ENCODE measurements around the gene LARGE1.
"Not testable (repeated sequence)": the region's sequence is repeated elsewhere in the genome, so short reads cannot be mapped to it uniquely, and the experiment has no call there.

Gene LARGE1

DNA sequence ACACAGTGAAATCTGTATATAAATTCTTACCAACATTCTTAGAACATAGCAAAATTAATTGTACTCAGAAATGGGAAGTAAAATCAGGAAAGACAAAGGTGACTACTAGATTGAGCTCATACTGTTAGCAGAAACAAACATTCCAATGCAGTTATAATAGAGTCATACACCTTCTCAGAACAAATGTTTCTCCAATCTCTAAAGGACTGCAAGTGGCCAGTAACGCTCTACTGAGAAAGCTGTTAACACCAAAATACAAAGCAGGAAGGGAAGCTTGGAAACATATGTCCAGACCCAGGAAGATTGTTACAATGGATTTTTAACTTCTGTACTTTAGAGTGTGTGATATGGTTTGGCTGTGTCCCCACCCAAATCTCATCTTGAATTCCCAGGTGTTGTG, 341.5 kb downstream of the LARGE1 start:
- no peak for DNase-seq

DNA sequence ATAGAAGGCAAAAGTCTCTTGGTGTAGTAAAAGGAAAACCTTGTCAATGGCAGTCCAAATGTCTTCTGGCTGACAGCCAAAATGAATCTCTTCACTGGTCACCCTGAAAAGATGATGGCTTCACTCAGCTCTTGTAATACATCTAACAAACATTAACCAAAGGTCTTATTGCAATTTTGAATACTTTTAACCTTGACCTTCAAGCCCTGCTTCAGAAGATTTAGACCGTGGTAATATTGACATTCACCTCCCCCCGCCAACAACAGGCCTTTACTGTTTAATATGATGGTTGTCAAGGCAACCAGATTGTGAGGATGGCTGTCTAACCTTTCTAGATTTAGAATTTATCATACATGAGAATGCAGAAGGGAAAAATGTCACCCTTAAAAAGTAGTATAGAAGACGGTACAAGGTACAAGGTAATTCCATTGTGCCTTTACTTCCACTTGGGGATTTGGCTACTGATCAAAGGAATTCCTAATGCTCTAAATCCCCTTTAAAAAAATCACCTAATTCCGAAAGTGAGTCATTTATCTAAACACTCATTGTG, 342.3 kb downstream of the LARGE1 start:
- DNase-seq, result no peak

DNA sequence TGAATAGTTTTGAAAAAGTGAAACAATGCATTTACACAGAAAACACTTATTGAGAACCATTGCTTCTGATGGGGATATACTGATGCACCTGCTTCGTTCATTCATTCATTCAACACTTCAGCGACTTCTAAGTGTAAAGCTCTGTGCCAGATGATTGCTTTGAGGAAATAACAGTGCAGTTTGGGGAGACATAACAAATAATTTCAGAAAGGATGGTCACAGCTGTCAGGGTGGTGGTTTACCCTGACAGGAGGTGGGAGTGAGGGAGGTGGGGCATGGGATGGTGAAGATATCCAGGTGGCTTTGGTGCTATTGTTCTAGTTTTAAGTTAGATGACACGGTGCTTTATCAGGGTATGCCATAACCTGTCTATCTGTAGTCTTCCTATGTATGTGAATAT, 344.1 kb downstream of the LARGE1 start:
- no peak for DNase-seq

DNA sequence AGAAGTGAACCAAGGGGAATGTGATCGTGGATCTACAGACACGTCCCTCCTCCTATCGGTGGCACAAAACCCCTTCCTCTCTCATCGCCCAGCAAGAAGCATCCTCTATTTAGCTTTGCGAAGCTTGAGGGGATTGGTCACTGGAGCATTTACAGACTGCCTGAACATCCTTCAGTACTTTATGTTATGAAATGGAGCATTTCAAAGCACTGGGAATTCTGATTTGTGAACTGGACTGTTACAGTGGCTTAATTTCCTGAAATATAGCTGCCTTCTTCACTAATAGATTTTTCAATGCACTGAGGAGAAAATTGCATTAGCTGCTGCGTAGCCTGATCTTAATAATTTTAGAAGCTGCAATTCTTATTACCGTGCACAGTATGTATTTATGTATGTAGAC, 344.5 kb downstream of the LARGE1 start:
- no peak for DNase-seq

DNA sequence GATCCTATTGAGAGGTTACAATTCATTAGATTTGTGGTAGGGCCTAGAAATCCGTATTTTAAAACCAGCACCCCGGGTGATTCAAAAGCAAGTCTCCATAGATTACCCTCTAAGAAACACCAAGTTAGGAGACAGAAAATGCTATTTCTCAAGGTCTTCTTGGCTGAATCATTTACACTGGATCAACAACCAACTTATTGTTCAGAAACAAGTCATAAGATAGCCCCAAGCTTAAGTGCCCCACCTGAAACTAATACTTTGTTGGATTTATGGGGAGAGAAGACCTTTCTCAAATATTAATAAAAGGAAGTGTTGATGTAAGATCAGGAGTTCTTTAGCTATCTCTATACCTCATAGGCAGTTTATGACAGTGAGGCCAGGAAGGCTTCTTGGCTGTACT, 345.2 kb downstream of the LARGE1 start:
- no peak for DNase-seq

DNA sequence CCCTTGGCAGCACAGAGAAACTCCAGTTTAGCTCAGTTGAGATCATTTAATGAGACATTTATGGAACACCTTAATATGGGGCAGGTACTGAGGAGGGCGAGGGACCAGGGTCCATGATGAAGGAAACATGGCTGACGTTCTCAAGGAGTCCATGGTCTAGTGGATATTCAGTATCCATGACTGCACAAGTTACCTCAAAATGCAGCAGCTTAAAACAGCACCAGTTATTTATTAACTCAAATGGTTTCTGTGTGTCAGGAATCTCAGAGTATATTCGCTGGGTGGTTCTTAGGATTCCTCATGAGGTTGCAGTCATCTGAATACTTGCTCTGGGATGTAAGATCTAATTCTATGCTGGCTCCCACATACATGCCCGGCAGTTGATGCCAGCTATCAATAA, 346.8 kb downstream of the LARGE1 start:
- DNase-seq, result no peak

DNA sequence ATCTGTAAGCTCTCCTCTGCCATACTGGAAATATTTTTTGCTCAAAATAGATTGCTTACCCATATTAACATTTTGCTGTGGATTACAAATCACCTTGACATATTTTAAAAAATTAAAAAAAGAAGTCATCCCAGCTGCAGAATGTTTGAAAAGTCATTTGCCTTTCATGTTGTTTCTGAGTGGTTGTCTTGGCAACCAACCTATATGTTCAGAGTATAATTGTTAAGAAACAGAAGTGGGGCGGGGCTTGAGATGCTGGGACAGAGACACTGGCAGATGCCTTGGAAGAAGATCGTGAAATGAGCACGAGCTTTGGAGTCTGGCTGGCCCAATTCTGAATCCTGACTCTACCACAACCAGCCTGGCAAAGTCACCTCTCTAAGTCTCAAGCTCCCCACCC, 348.2 kb downstream of the LARGE1 start:
- DNase-seq, result no peak

DNA sequence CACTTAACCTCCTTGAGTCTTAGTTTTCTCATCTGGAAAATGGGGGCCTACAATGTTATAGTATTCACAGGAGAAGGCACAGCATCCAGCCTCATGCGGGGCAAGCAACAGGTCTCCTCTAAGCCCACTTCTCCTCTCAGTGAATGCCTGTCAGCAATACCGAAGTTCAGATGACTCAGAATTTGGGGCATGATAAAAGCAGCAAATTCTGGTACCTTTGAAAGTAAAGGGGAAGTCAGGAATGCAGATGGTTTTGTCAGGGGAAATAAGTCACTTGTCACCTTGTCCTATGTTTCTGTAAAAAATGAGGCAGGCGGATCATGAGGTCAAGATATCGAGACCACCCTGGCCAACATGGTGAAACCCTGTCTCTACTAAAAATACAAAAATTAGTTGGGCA, 350.2 kb downstream of the LARGE1 start:
- no peak for DNase-seq

DNA sequence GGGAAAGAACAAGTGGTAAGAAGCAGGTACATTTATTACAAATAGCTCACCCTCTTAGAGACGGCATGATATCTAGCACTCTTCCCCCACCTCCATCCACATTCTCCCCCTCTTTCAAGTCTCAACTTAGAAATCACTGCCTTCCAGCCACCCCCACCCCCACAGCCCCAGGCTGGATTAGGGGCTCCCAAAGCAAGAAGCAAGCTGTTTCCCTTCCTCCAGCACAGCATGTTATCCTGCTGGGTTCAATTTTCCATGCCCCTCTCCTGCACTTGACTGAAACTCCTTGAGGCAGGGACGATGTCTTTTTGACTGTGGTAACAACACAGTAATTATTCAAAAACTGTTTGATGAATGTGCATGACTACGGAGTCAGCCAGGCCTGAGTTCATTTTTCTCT, 350.7 kb downstream of the LARGE1 start:
- no peak for DNase-seq

DNA sequence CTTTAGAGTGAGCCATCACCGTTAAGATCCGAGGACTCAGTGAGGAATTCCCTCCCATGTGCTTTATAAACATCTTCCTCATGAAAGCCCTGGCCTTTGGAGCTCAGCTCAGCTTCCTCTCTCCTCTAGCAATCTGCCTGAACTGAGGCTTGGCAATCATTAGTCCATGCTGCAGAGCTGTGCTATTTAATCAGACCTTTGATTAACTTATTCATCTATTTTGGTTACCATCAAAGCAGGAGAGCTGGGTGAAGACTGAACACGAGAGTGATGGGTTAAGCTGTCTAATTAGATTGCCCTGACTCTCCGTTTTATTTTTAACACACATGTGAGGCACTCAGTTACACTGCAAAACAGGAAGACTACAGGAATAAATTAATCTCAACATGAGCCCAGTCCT, 351.3 kb downstream of the LARGE1 start:
- no peak for DNase-seq

DNA sequence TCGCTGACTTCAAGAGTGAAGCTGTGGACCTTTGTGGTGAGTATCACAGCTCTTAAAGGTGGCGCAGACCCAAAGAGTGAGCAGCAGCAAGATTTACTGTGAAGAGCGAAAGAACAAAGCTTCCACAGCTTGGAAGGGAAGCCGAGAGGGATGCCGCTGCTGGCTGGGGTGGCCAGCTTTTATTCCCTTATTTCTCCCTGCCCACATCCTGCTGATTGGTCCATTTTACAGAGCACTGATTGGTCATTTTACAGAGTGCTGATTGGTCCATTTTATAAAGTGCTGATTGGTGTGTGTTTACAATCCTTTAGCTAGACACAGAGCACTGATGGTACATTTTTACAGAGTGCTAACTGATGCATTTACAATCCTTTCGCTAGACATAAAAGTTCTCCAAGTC, 353.8 kb downstream of the LARGE1 start:
- DNase-seq, result not testable (repeated sequence)

DNA sequence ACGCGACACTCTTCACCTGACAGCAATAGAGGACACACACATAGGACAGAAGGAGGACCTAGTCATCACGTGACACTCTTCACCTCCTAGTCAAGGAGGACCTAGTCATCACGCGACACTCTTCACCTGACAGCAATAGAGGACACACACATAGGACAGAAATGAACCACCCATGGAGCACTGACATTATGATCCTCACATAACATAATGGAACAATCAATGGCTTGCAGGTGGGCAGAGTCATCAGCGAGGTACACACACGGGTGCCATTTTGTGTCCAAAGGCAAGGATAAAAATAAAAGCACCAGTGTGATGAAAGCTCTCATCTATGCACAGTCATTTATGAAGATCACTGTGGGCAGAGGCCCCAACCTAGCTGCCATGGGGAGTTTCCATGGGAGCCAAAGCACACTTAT, 354.7 kb downstream of the LARGE1 start:
- DNase-seq, result no peak

DNA sequence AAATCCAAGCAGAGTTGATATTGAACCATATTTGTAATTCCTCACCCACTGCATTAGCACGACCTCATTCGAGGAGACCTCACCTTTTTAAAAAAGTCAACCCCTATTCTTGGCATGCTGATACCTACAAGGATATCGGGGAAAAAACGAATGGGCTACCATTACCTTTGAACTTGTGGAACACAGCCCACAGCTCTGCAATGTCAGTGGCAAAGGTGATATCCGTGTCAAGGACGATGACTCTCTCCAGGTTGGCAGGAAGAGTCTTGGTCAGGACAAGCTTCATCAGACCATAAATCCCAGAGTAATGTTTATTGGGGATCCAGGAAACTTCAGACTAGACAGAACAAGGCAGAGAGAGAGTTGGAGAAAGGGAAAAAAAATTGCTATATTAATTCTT, 355.6 kb downstream of the LARGE1 start:
- no peak for DNase-seq

DNA sequence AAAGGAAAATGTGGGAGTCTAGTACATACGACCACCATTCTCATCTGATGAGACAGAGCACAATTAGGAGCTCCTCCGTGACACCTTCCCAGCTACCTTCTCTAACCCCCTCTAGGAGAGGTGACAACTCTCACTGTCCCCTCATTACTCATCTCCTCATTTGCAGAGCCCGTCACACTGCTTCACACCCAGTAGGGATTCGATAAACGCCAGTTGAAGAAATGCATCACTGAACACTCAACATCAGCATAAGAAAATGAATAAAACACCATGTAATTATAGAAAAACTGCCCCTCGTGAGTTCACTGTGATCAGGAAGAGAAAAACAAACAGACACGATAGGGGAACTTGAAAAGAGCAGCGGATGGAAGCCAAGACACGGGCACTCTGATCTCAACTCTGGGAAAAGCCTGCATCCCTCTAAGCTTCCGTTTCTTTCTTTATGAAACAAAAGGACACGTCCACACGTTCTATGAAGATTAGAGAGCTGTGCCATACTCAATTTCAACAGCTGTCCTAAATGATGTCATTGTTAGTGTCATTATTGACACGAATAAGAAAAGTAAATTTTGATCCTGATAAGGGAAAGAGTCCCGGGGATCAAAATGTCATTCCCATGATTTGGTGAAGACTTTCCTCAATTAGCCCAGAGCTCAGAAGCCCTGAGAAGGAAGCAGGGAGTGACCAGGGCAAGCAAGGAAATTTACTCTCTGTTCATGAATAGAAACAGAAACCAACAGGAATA, 356.9 kb downstream of the LARGE1 start:
- DNase-seq, result no peak

DNA sequence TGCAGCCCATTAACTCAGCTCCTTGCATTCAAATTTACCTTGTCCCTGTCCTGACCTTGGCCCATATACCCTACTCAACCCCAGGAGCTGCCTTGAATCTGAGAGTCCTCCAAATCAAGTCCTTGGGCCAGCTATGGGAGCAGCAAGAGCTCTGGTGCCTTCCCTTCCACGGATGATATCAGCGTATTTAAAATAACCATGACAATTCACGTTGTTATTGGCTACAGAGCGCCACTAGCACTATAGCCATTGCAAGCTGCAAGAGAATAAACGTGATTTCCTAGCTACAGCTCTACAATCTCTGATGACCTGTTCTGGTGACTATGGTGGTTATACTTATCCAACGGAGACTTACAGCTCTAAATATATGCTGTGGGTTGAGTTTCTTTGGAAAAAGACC, 357.8 kb downstream of the LARGE1 start:
- DNase-seq, result no peak

DNA sequence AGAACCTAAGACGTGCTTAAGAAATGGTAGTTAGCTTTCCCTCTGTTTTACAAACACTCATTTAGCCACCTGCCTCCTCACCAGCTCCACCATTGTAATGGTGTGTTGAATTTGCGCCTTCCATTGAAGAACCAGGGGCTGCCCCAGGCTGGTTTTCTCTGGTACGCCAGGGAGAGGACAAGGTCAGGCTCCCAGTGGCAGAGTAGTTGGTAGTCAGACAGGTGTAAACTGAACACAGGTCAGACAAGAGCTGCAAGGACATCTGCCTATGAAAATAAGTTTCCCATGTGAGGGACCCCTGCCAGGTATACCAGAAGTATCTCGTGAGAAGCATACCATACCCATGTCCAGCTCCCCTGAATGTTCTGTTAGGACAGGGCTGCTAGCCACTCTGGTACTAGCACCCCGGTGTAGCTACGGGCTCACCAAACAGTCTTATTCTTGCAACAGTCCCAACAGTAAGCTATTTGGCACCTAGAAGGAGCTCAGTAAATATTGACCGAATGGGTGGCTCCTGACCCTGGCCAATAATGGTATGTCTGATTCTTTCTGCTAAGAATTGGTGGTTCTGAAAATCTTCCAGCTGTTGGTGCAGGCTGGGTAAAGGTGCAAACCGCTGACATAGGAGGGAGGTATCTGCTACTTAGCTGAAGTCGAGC, 359.0 kb downstream of the LARGE1 start:
- no peak for DNase-seq

DNA sequence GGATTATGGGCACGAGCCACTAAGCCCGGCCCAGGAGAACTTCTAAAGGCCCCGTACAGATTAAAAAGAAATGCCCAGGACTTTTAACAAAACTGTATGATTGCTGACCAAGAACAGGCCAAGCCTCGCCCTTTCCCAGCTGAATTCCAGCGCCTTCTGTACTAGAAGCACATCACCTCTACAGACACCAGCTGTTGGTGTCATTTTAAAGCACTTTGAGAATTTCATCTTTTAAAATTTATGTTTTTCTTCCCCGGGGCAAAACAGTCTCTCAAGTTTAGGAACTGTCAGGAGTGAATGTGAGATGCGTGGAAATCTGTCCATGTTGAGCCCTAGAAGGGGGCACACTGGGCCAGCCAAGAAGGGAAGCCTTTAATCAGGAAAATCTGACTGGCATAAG, 362.4 kb downstream of the LARGE1 start:
- DNase-seq, result no peak

DNA sequence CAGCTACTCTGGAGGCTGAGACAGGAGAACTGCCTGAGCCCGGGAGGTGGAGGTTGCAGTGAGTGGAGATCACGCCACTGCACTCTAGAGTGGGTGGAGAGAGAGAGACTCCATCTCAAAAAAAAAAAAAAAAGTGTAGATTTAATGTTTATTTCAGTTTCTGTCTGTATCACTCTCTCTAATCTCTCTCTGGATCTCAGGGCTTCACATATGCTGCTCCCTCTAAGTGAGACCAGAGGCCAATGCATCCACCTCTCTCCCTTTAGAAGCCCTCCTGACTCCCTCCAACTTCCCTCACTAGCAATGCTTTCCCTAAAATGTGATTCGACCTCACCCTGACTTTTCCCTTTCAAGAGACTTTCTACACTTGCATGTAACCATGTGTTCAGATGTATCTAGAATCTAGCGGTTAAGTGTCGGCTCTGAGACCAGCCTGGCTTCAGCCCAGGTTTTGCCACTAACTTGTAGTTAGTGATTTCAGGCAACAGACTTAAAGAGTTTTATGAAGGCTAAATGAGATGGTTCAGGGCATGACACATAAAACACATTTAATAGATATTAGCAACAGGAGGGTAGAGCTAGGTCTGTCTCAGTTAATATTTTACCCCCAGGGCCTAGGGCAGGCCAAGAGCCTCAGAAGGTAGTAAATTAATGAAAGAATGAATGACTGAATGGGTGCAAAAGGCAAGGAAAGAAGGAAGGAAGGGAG, 364.3 kb downstream of the LARGE1 start:
- DNase-seq, result no peak

DNA sequence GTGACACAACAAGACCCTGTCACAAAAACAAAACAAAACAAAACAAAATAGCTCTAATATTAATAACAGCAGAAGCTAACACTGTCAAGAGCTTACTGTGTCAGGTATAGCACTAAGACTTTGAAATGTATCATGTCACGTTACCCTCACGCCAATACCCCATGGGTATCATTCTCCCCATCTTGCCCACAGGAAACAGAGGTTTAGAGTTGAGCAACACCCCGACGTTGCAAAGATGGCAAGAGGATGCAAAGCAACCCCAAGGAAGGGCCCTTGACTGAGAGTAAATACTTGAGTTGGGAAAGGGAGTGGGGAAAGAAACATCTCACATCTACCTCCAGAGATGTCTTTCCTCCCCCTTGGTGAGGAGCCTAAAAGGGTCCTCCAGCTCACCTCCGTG, 366.8 kb downstream of the LARGE1 start:
- DNase-seq, result no peak

DNA sequence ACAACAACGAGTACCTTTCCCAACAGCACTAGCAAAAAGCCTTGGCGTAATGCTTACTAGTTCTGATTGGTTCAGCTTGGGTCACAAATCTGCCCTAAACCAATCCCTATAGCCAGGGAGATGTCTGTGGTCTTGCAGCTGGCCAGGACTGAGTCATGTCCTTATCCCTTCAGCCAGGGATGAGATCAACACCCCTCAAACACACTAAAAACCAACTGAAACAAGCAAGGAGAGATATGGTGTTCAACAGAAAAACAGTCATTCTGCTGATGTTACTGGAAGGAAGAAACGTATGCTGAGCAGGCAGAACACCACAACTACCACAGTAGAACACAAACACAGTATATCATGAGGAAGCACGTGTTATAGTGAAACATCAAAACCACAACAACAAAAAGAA, 375.6 kb downstream of the LARGE1 start:
- no peak for DNase-seq

DNA sequence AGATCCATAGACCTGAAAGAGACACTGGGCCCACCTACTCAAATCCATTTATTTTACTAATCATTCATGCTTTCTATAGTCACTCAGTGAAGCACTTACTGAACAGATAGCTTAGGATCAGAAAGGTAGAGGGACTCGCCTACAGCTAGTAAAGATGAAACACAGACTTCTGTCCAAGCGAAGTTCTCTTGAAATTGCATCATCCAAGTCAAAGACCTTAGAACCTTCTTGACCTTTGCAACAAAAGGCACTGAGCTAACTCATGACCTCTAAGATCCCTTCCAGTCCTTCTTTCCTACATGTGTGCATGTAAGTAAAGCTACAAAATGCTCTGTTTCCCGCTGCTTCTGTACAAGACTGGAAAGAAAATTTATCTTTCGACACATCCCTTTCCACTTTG, 377.6 kb downstream of the LARGE1 start:
- DNase-seq, result no peak

DNA sequence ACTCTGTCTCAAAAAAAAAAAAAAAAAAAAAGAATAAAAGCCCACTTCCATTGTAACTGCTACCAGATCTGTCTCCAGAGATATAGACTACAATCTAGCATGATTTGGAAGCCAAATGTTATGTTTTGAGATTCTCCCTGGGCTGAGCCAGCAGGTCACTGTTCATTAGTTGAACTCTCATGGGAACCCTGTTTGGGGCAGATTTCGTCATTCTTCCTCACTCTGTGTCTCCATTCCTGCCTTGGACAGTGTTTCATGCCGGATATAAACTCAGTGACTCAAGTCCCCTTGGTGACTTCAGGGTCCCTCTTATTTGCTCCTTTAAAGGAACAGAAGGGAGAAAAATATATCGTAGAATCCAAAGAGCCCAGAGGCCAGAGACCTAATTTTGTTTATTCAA, 378.1 kb downstream of the LARGE1 start:
- DNase-seq, result no peak

DNA sequence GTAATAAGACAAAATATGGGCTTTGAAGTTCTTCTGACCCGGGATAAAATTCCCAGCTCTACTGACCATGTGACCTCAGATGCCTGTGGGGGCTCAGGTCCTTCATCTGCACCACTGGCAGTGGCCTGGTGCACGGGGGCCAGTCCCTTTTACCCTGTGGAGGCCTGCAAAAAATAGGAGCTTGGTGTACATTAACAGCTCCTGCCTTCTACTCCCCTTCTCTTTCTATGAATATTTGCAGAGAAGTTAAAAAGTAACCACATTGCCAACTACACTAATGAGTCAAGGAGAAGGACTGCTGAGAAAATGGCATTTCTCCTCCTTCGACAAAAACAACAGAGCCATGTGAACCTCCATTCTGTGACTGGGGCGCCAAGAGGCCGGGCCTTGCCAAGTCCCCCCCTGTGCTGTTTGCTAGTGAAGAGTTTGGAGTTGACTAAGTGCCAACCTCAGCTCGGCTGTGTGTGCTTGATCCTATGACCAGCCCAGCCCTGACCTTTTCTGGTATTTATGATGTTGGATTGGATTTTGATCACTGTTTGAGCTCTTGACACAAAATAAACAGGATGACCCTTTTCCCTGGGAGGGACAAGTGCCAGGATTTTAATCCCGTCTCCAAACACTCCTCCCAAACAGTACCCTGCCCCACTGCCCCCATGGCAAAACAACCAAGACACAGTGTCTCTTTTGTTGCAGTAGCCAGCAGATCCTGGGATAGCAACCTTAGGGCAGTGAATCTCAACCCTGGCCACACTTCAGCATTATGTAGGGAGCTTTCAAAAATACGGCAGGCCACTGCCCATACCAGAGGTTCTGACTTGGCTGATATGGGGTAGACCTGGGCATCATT, 380.1 kb downstream of the LARGE1 start:
- no peak for DNase-seq

All from hematopoietic multipotent progenitor cell treated with erythropoietin and hydrocortisone succinate and interleukin-3 and kit ligand, for 8 days (in vitro differentiated cells).